Measurements from ENCODE around the gene ISYNA1. TPM values are rescaled to one million over a fixed set of nuclear protein-coding genes. Genes with fewer than 3 reads are reported as not detected.

ISYNA1 gene
- total and polyA plus RNA-seq, 2 of the 13 experiments (the other 11 are each of a cell fraction or from before 2014, with no cell fraction given): 29.6 to 48.5 TPM

DNA sequence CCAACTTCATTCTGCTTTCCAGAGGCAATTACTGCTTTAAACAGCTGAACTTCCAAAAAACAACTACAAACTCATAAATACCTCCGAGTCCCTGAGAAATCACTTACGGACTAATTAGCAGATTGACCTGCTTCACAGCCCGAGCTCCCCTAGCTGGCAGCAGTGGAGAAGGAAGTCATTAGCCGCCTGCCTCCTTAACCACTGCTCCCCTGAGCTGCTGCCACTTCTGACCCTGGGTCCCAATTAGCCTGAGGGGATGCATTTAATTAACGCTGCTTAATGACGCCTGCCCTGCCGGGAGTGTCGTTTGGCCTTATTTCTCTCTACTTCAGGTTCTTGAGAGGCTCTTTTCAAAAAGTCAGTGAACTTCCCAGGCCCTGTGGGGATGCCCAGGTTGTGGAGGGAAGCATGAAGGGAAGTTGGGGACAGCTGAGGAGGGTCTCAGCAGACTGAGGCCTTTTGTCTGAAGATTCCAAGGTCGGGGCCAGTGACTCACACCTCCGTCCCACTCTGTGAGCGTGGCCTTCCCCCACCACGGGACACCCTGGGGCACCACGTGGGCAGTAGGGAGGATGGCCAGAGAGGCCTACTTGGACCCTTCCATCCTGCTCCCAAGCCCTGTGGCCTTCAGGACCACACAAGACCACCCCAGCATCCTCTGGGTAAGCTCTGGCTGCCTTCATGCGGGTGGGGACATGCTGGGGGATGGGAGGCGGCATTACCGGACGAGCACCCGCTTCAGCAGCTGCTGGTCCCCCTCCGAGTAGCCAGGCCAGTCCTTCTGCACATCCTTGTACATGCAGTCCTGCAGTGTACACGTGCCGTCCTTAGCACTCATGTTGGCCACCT, 19.8 kb upstream of the ISYNA1 start (continued):
- TF ChIP-seq ZNF383 (CRISPR knock-in tag; IDR thresholded peaks at IDR 0.05; ENCODE audit: borderline replicate concordance) (no peak), RORA (CRISPR knock-in tag; IDR thresholded peaks at IDR 0.05) (no peak), ASH2L (IDR thresholded peaks at IDR 0.05; ENCODE audit: insufficient read length, low read depth, low read length) (no peak)

GRCh38 chr19:18456974-18457373, 19.0 kb upstream of the ISYNA1 start:
- Histone ChIP-seq H3K9me3 (ENCODE audit: low read length) (no peaks in the 10 kb centered on the region), H3K79me2 (ENCODE audit: insufficient read depth, low read length) (no peaks in the 10 kb centered on the region), H3K27ac (ENCODE audit: extremely low read length, insufficient read depth, low read length) (no peak overlapping the region), H3K4me2 (ENCODE audit: low read depth, low read length) (no peak overlapping the region), H4K20me1 (ENCODE audit: insufficient read depth, low read length) (no peaks in the 10 kb centered on the region), H3K4me3 (replicated peaks in 1 of 3; ENCODE audit: insufficient read depth in 1 of 3, low read depth in 2 of 3, low read length in 3 of 3) (no peak overlapping the region), H3K36me3 (replicated peaks in 1 of 2; ENCODE audit: control insufficient read depth in 1 of 2, insufficient read depth in 2 of 2, low read length in 2 of 2) (peaks cover 27 to 54% of the 10 kb centered on the region in 2 experiments), H2AFZ (ENCODE audit: low read length) (no peak overlapping the region), H3K27me3 (ENCODE audit: control insufficient read depth in 1 of 2, insufficient read depth in 2 of 2, low read length in 2 of 2) (no peaks in the 10 kb centered on the region), H3K4me1 (ENCODE audit: insufficient read depth, low read length) (no peaks in the 10 kb centered on the region), H3K9ac (ENCODE audit: insufficient read depth, low read depth, low read length) (no peak overlapping the region)
- ChIA-PET CTCF (ENCODE audit: low intra/inter-chr PET ratio, low total read pairs) (no interaction called here), POLR2A (no interaction called here)
- no TSS peak for BruUV-seq (replicated peaks)
- TF ChIP-seq YEATS4 (CRISPR knock-in tag; IDR thresholded peaks at IDR 0.05; ENCODE audit: borderline replicate concordance) (no peak), NR1H2 (CRISPR knock-in tag; IDR thresholded peaks at IDR 0.05; ENCODE audit: borderline replicate concordance, low read depth) (no peak), HNRNPLL (IDR thresholded peaks at IDR 0.05; ENCODE audit: low read depth, low read length, poor library complexity, severe bottlenecking) (no peak), KLF9 (CRISPR knock-in tag; IDR thresholded peaks at IDR 0.05; ENCODE audit: low read depth) (no peak), ZNF12 (CRISPR knock-in tag; IDR thresholded peaks at IDR 0.05) (no peak), ZNF552 (CRISPR knock-in tag; IDR thresholded peaks at IDR 0.05; ENCODE audit: borderline replicate concordance) (no peak), ZNF773 (CRISPR knock-in tag; IDR thresholded peaks at IDR 0.05; ENCODE audit: borderline replicate concordance) (no peak), ZNF747 (CRISPR knock-in tag; IDR thresholded peaks at IDR 0.05; ENCODE audit: borderline replicate concordance) (no peak), SATB2 (CRISPR knock-in tag; IDR thresholded peaks at IDR 0.05) (no peak), ASH2L (IDR thresholded peaks at IDR 0.05; ENCODE audit: insufficient read length, low read depth, low read length) (no peak)
- TF ChIP-seq, protein P1, sequence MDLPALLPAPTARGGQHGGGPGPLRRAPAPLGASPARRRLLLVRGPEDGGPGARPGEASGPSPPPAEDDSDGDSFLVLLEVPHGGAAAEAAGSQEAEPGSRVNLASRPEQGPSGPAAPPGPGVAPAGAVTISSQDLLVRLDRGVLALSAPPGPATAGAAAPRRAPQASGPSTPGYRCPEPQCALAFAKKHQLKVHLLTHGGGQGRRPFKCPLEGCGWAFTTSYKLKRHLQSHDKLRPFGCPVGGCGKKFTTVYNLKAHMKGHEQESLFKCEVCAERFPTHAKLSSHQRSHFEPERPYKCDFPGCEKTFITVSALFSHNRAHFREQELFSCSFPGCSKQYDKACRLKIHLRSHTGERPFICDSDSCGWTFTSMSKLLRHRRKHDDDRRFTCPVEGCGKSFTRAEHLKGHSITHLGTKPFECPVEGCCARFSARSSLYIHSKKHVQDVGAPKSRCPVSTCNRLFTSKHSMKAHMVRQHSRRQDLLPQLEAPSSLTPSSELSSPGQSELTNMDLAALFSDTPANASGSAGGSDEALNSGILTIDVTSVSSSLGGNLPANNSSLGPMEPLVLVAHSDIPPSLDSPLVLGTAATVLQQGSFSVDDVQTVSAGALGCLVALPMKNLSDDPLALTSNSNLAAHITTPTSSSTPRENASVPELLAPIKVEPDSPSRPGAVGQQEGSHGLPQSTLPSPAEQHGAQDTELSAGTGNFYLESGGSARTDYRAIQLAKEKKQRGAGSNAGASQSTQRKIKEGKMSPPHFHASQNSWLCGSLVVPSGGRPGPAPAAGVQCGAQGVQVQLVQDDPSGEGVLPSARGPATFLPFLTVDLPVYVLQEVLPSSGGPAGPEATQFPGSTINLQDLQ (CRISPR knock-in tag; IDR thresholded peaks at IDR 0.05): no peak
- no peak for FAIRE-seq
- no peak for DNase-seq (ENCODE audit: low spot score)
- in situ Hi-C loops (cut with HindIII; ENCODE audit: extremely low pct_ligation_motif_present, low pct_unique_long_range_greater_than_20kb): no loop called here
- no peak for ATAC-seq
- whole genome bisulfite sequencing (ENCODE audit: low lambda C conversion rate): 100% methylated on average over 3 of the region's 9 CpGs
- intact Hi-C loops (cut with micrococcal nuclease; ENCODE audit: unreplicated experiment): no loop called here
